AG10803 (cell line): Measurements from ENCODE around the gene ORM1.

ENCODE experiments used
- DNase-seq: peaks from one replicate; pipeline ENCODE4 v3.0.0; 2010; ENCODE audit warnings: low read depth
- H3K4me3 ChIP-seq: 2 replicates; pipeline ENCODE4 v1.5.1; 2011; ENCODE audit warnings: mild to moderate bottlenecking, low read length, control low read depth
- CTCF ChIP-seq: conservative IDR thresholded peaks from 2 replicates; pipeline ENCODE4 v1.5.1; 2011; ENCODE audit warnings: mild to moderate bottlenecking, low read length, control low read depth, inconsistent platforms

The ORM1 gene

GRCh38 chr9:114373960-114374730, 51.2 kb downstream of the ORM1 start:
- TF ChIP-seq CTCF = no peak
- no peak for DNase-seq
- no peak overlapping the region for H3K4me3 ChIP-seq

- DNase-seq = no peak
- TF ChIP-seq CTCF = no peak
- H3K4me3 ChIP-seq = no peak overlapping the region
These were observed 52.0 kb downstream of the ORM1 start for GRCh38 chr9:114374936-114375335.

- no peak for DNase-seq
- no peak overlapping the region for H3K4me3 ChIP-seq
- TF ChIP-seq CTCF = no peak
These were observed 52.7 kb downstream of the ORM1 start for GRCh38 chr9:114375386-114376175.
